HepG2 (cell line): ENCODE results near the gene MSI2. TPM values are rescaled to one million over a fixed set of nuclear protein-coding genes. Genes with fewer than 3 reads are reported as not detected.

Experiments used
- E2F1 ChIP-seq: sonication (generic); formaldehyde crosslinking; IDR thresholded peaks from 2 replicates; pipeline ENCODE4 v1.5.0; 2020; ENCODE audit warnings: missing genetic modification reagents
- HNF4A ChIP-seq: sonication (generic); formaldehyde crosslinking; IDR thresholded peaks from 2 replicates; pipeline ENCODE4 v1.4.0; 2020; ENCODE audit warnings: missing genetic modification reagents
- HNRNPK ChIP-seq: fragments of 200-400 bp; formaldehyde crosslinking; IDR thresholded peaks from 2 replicates; pipeline ENCODE4 v1.6.1; 2018; ENCODE audit warnings: low read length, low read depth, moderate library complexity, mild to moderate bottlenecking; ENCODE audit not compliant: poor library complexity, severe bottlenecking
- KLF13 ChIP-seq: sonication (generic); formaldehyde crosslinking; IDR thresholded peaks from 2 replicates; pipeline ENCODE4 v1.4.0; 2020; ENCODE audit warnings: mild to moderate bottlenecking, missing genetic modification reagents
- MATR3 ChIP-seq: sonication (generic); formaldehyde crosslinking; IDR thresholded peaks from 2 replicates; pipeline ENCODE4 v1.4.0; 2020; ENCODE audit warnings: missing genetic modification reagents
- NAIF1 ChIP-seq: sonication (generic); formaldehyde crosslinking; IDR thresholded peaks from 2 replicates; pipeline ENCODE4 v1.5.0; 2020; ENCODE audit warnings: mild to moderate bottlenecking, missing genetic modification reagents, borderline replicate concordance
- NCOA1 ChIP-seq: sonication (generic); formaldehyde crosslinking; IDR thresholded peaks from 2 replicates; pipeline ENCODE4 v1.9.0; 2021; ENCODE audit warnings: missing genetic modification reagents
- PHF20 ChIP-seq: sonication (generic); formaldehyde crosslinking; IDR thresholded peaks from 2 replicates; pipeline ENCODE4 v1.5.0; 2020; ENCODE audit warnings: mild to moderate bottlenecking, missing genetic modification reagents
- PPARG ChIP-seq: conservative IDR thresholded peaks from 2 replicates; pipeline ENCODE4 v1.6.1; 2016; ENCODE audit warnings: missing biosample characterization, missing genetic modification reagents
- SAFB2 ChIP-seq: sonication (generic); formaldehyde crosslinking; IDR thresholded peaks from 2 replicates; pipeline ENCODE4 v1.5.1; 2020; ENCODE audit warnings: missing genetic modification reagents, low read depth, mild to moderate bottlenecking, borderline replicate concordance
- SMC3 ChIP-seq: IDR thresholded peaks from 2 replicates; pipeline ENCODE4 v1.6.1; 2011; ENCODE audit warnings: low read length, improper control_type of control experiment
- TARDBP ChIP-seq: sonication (generic); formaldehyde crosslinking; IDR thresholded peaks from 2 replicates; pipeline ENCODE4 v1.8.0; 2022; ENCODE audit warnings: mild to moderate bottlenecking, missing genetic modification reagents
- ZBTB42 ChIP-seq: sonication (generic); formaldehyde crosslinking; IDR thresholded peaks from 2 replicates; pipeline ENCODE4 v1.5.0; 2020; ENCODE audit warnings: mild to moderate bottlenecking, missing genetic modification reagents
- ZNF292 ChIP-seq: sonication (generic); formaldehyde crosslinking; IDR thresholded peaks from 2 replicates; pipeline ENCODE4 v1.8.1; 2022; ENCODE audit warnings: mild to moderate bottlenecking, low read depth, missing genetic modification reagents, borderline replicate concordance
- ZNF740 ChIP-seq: sonication (generic); formaldehyde crosslinking; IDR thresholded peaks from 2 replicates; pipeline ENCODE4 v1.4.0; 2020; ENCODE audit warnings: missing genetic modification reagents
- ZNF792 ChIP-seq: IDR thresholded peaks from 2 replicates; pipeline ENCODE4 v1.6.1; 2016
- ZSCAN21 ChIP-seq: sonication (generic); formaldehyde crosslinking; IDR thresholded peaks from 2 replicates; pipeline ENCODE4 v1.8.0; 2022; ENCODE audit warnings: mild to moderate bottlenecking, missing genetic modification reagents, moderate library complexity, borderline replicate concordance
- polyA plus RNA-seq, 8 experiments: library from polyadenylated mRNA; depleted of rRNA in 3 of 8; stranded (reverse) in 7 of 8; unstranded in 1 of 8; fragments of >200 nt; fragmentation: Illumina TruSeq in 4 of 8; extraction: Trizol in 4 of 8; gene quantifications; 2 replicates each; pipeline versions ENCODE4 v1.2.1 to v1.2.3, GENCODE V29; 2011 to 2016; ENCODE audit warnings: low read depth in 4 of 8, missing spikeins in 1 of 8, mixed read lengths in 1 of 8; ENCODE audit not compliant: insufficient read depth in 1 of 8
- total RNA-seq, 5 experiments: library from RNA; depleted of rRNA; stranded (reverse); fragments of >200 nt; fragmentation: Illumina TruSeq; extraction: Trizol; gene quantifications; 2 replicates each; pipeline ENCODE4 v1.2.3, GENCODE V29; 2016; ENCODE audit warnings: low read depth in 1 of 5
- TF ChIP-seq, protein P1 (sequence below): sonication (generic); formaldehyde crosslinking; IDR thresholded peaks from 2 replicates; pipeline ENCODE4 v1.4.0; 2020; ENCODE audit warnings: missing genetic modification reagents, borderline replicate concordance
- TF ChIP-seq, protein P2 (sequence below): sonication (generic); formaldehyde crosslinking; IDR thresholded peaks from 2 replicates; pipeline ENCODE4 v1.4.0; 2020; ENCODE audit warnings: low read depth, missing genetic modification reagents
- TF ChIP-seq, protein P3 (sequence below): sonication (generic); formaldehyde crosslinking; IDR thresholded peaks from 2 replicates; pipeline ENCODE4 v1.4.0; 2020; ENCODE audit warnings: missing genetic modification reagents

The MSI2 gene
- total and polyA plus RNA-seq, 2 of the 13 experiments (the other 11 are each of a cell fraction or from before 2014, with no cell fraction given), result 77.5 to 78.4 TPM

- TF ChIP-seq ZSCAN21 (CRISPR knock-in tag), result peak; percentile 81
- peak; percentile 98 for TF ChIP-seq NCOA1
- peak; percentile 100 for TF ChIP-seq HNF4A (CRISPR knock-in tag)
- 0 out of 2 replicates have a peak, but pooled peaks have one; percentile 53 for TF ChIP-seq E2F1 (CRISPR knock-in tag)
- TF ChIP-seq, protein P1, sequence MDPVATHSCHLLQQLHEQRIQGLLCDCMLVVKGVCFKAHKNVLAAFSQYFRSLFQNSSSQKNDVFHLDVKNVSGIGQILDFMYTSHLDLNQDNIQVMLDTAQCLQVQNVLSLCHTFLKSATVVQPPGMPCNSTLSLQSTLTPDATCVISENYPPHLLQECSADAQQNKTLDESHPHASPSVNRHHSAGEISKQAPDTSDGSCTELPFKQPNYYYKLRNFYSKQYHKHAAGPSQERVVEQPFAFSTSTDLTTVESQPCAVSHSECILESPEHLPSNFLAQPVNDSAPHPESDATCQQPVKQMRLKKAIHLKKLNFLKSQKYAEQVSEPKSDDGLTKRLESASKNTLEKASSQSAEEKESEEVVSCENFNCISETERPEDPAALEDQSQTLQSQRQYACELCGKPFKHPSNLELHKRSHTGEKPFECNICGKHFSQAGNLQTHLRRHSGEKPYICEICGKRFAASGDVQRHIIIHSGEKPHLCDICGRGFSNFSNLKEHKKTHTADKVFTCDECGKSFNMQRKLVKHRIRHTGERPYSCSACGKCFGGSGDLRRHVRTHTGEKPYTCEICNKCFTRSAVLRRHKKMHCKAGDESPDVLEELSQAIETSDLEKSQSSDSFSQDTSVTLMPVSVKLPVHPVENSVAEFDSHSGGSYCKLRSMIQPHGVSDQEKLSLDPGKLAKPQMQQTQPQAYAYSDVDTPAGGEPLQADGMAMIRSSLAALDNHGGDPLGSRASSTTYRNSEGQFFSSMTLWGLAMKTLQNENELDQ (CRISPR knock-in tag), result peak; percentile 92; the same call in 1 of the 2 replicates
- TF ChIP-seq SAFB2 (CRISPR knock-in tag), result peak; percentile 88; the same call in 1 of the 2 replicates
- no peak for TF ChIP-seq PHF20
- TF ChIP-seq ZNF792 (CRISPR knock-in tag), result peak; percentile 99
- peak; percentile 79 for TF ChIP-seq SMC3
- TF ChIP-seq NAIF1 (CRISPR knock-in tag), result peak; percentile 63; the same call in 1 of the 2 replicates
- no peak for TF ChIP-seq MATR3 (CRISPR knock-in tag)
- TF ChIP-seq PPARG (CRISPR knock-in tag), result peak; percentile 100
- TF ChIP-seq, protein P2, sequence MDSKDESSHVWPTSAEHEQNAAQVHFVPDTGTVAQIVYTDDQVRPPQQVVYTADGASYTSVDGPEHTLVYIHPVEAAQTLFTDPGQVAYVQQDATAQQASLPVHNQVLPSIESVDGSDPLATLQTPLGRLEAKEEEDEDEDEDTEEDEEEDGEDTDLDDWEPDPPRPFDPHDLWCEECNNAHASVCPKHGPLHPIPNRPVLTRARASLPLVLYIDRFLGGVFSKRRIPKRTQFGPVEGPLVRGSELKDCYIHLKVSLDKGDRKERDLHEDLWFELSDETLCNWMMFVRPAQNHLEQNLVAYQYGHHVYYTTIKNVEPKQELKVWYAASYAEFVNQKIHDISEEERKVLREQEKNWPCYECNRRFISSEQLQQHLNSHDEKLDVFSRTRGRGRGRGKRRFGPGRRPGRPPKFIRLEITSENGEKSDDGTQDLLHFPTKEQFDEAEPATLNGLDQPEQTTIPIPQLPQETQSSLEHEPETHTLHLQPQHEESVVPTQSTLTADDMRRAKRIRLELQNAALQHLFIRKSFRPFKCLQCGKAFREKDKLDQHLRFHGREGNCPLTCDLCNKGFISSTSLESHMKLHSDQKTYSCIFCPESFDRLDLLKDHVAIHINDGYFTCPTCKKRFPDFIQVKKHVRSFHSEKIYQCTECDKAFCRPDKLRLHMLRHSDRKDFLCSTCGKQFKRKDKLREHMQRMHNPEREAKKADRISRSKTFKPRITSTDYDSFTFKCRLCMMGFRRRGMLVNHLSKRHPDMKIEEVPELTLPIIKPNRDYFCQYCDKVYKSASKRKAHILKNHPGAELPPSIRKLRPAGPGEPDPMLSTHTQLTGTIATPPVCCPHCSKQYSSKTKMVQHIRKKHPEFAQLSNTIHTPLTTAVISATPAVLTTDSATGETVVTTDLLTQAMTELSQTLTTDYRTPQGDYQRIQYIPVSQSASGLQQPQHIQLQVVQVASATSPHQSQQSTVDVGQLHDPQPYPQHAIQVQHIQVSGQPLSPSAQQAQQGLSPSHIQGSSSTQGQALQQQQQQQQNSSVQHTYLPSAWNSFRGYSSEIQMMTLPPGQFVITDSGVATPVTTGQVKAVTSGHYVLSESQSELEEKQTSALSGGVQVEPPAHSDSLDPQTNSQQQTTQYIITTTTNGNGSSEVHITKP (CRISPR knock-in tag), result peak; percentile 84; the same call in 1 of the 2 replicates
- peak; percentile 95 for TF ChIP-seq ZNF740 (CRISPR knock-in tag)
- TF ChIP-seq KLF13 (CRISPR knock-in tag), result peak; percentile 79; the same call in 1 of the 2 replicates
- TF ChIP-seq ZBTB42 (CRISPR knock-in tag), result no peak
- peak; percentile 100 for TF ChIP-seq TARDBP (CRISPR knock-in tag)
- TF ChIP-seq ZNF292 (CRISPR knock-in tag), result peak; percentile 100
- TF ChIP-seq, protein P3, sequence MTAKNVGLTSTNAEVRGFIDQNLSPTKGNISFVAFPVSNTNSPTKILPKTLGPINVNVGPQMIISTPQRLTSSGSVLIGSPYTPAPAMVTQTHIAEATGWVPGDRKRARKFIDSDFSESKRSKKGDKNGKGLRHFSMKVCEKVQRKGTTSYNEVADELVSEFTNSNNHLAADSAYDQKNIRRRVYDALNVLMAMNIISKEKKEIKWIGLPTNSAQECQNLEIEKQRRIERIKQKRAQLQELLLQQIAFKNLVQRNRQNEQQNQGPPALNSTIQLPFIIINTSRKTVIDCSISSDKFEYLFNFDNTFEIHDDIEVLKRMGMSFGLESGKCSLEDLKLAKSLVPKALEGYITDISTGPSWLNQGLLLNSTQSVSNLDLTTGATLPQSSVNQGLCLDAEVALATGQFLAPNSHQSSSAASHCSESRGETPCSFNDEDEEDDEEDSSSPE (CRISPR knock-in tag), result peak; percentile 79
- TF ChIP-seq HNRNPK, result no peak
Measured at GRCh38 chr17:57561072-57561861, 304.9 kb downstream of the MSI2 start (continued).
